Hepatocyte (in vitro differentiated cells): ENCODE results near the gene ASAP2. TPM values are rescaled to one million over a fixed set of nuclear protein-coding genes. Genes with fewer than 3 reads are reported as not detected.
A peak's percentile ranks its signal among the peaks of the same experiment; 100 is the strongest.

Experiments used
- DNase-seq: peaks from one replicate; pipeline ENCODE4 v3.0.0-alpha.2; 2016; ENCODE audit warnings: low spot score
- H2AFZ ChIP-seq: fragments of 200-600 bp; sonication (generic); 2 replicates; pipeline ENCODE4 v1.6.0; 2016; ENCODE audit warnings: antibody characterized with exemption, mild to moderate bottlenecking
- H3K27ac ChIP-seq: fragments of 200-600 bp; sonication (generic); 2 replicates; pipeline ENCODE4 v1.5.1; 2016; ENCODE audit warnings: mild to moderate bottlenecking
- H3K27me3 ChIP-seq: fragments of 200-600 bp; sonication (generic); 2 replicates; pipeline ENCODE4 v1.6.1; 2016
- H3K36me3 ChIP-seq: fragments of 200-600 bp; sonication (generic); replicated peaks from 2 replicates; pipeline ENCODE4 v1.5.1; 2016; ENCODE audit warnings: low read depth; ENCODE audit not compliant: insufficient read depth
- H3K4me1 ChIP-seq: fragments of 200-600 bp; sonication (generic); 2 replicates; pipeline ENCODE4 v1.5.1; 2016; ENCODE audit warnings: mild to moderate bottlenecking, moderate library complexity; ENCODE audit not compliant: insufficient read depth
- H3K4me2 ChIP-seq: fragments of 200-600 bp; sonication (generic); 2 replicates; pipeline ENCODE4 v1.6.0; 2016
- H3K4me3 ChIP-seq: fragments of 200-600 bp; sonication (generic); 2 replicates; pipeline ENCODE4 v1.5.1; 2016; ENCODE audit warnings: mild to moderate bottlenecking
- H3K79me2 ChIP-seq: fragments of 200-600 bp; sonication (generic); 2 replicates; pipeline ENCODE4 v1.6.0; 2017; ENCODE audit warnings: mild to moderate bottlenecking
- H3K9me2 ChIP-seq: fragments of 200-600 bp; sonication (generic); replicated peaks from 2 replicates; pipeline ENCODE4 v1.6.0; 2017; ENCODE audit warnings: mild to moderate bottlenecking; ENCODE audit not compliant: insufficient read depth
- H3K9me3 ChIP-seq: fragments of 200-600 bp; sonication (generic); 2 replicates; pipeline ENCODE4 v1.5.1; 2016; ENCODE audit warnings: low read depth, mild to moderate bottlenecking
- H4K20me1 ChIP-seq: fragments of 200-600 bp; sonication (generic); 2 replicates; pipeline ENCODE4 v1.6.0; 2016; ENCODE audit warnings: mild to moderate bottlenecking; ENCODE audit not compliant: insufficient read depth, poor library complexity, severe bottlenecking
- CTCF ChIP-seq: fragments of 200-600 bp; sonication (generic); IDR thresholded peaks from 2 replicates; pipeline ENCODE4 v1.5.1; 2016; ENCODE audit warnings: antibody characterized with exemption, mild to moderate bottlenecking; ENCODE audit not compliant: poor library complexity
- EZH2 ChIP-seq: fragments of 200-600 bp; sonication (generic); IDR thresholded peaks from 2 replicates; pipeline ENCODE4 v1.6.1; 2016; ENCODE audit warnings: antibody characterized with exemption, mild to moderate bottlenecking, borderline replicate concordance
- EZH2phosphoT487 ChIP-seq: fragments of 200-600 bp; sonication (generic); IDR thresholded peaks from one replicate; pipeline ENCODE4 v1.6.1; 2018; ENCODE audit warnings: antibody characterized with exemption, mild to moderate bottlenecking, low read depth, moderate library complexity; ENCODE audit not compliant: unreplicated experiment, severe bottlenecking
- WGBS: methylation state at CpG from one replicate; pipeline ENCODE4 v1.1.6; 2016; ENCODE audit warnings: low lambda C conversion rate; ENCODE audit errors: missing lambda C conversion rate; 5-methylcytosine and 5-hydroxymethylcytosine counted together
- polyA plus RNA-seq: library from polyadenylated mRNA; unstranded; fragments of >200 nt; fragmentation: Nextera tagmentation; extraction: Ambion mirVana; gene quantifications from 2 replicates; pipeline ENCODE4 v1.2.1, GENCODE V29; 2016
- total RNA-seq: library from RNA; depleted of rRNA; stranded (reverse); fragments of >200 nt; gene quantifications from 2 replicates; pipeline ENCODE4 v1.2.3, GENCODE V29; 2014

Gene ASAP2
- total and polyA plus RNA-seq, 2 experiments from 2014 or later = 13.7 to 21.3 TPM

GRCh38 chr2:9179572-9180201, 26.9 kb upstream of the ASAP2 start:
- WGBS = 72% methylated on average over 9 of the region's 9 CpGs
- no peaks in the 10 kb centered on the region for H3K36me3 ChIP-seq
- no peak overlapping the region for H3K4me3 ChIP-seq
- H3K4me1 ChIP-seq = peaks cover 20% of the 10 kb centered on the region
- no peaks in the 10 kb centered on the region for H4K20me1 ChIP-seq
- no peaks in the 10 kb centered on the region for H3K27me3 ChIP-seq
- H2AFZ ChIP-seq = peak overlapping the region; percentile 10
- peak; percentile 49 for DNase-seq
- peak overlapping the region; percentile 57 for H3K4me2 ChIP-seq
- no peaks in the 10 kb centered on the region for H3K9me3 ChIP-seq
- H3K9me2 ChIP-seq = no peaks in the 10 kb centered on the region
- no peaks in the 10 kb centered on the region for H3K79me2 ChIP-seq
- TF ChIP-seq CTCF (no peak), EZH2 (no peak), EZH2phosphoT487 (no peak)
- peak overlapping the region; percentile 92 for H3K27ac ChIP-seq

DNA sequence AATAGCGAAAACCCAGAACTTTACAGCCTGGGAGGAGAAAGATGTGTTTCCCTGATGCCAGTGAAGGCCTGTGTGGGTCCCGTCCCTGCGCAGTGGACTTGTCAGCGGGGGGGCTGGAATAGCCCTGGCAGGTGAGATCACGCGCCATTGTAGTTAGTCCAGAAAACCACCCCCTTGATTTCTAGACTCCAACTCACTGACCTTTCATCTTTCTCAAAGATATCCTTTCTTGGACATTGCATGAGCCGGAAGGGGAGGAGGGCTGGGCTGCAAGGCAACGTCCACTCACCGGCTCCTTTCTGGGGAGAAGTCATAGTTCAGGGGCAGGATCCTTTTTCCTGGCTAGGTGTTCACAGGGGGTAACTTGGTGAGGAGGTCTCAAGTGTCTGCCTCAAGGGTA, 22.3 kb upstream of the ASAP2 start:
- no peaks in the 10 kb centered on the region for H3K79me2 ChIP-seq
- H3K9me3 ChIP-seq = no peaks in the 10 kb centered on the region
- no peaks in the 10 kb centered on the region for H4K20me1 ChIP-seq
- no peaks in the 10 kb centered on the region for H3K9me2 ChIP-seq
- no peak overlapping the region for H2AFZ ChIP-seq
- H3K27ac ChIP-seq = no peak overlapping the region
- H3K27me3 ChIP-seq = no peaks in the 10 kb centered on the region
- H3K36me3 ChIP-seq = no peaks in the 10 kb centered on the region
- TF ChIP-seq EZH2 = no peak
- no peak for TF ChIP-seq CTCF
- no peak for TF ChIP-seq EZH2phosphoT487
- WGBS = 83% methylated on average over 9 of the region's 9 CpGs
- no peak for DNase-seq
- no peak overlapping the region for H3K4me3 ChIP-seq
- H3K4me1 ChIP-seq = peaks cover 11% of the 10 kb centered on the region
- H3K4me2 ChIP-seq = no peak overlapping the region

- Histone ChIP-seq H3K9me2 (no peaks in the 10 kb centered on the region), H2AFZ (no peak overlapping the region), H3K4me2 (no peak overlapping the region), H4K20me1 (no peaks in the 10 kb centered on the region), H3K4me3 (no peak overlapping the region), H3K27ac (no peak overlapping the region), H3K36me3 (no peaks in the 10 kb centered on the region), H3K4me1 (peaks cover 3% of the 10 kb centered on the region), H3K27me3 (no peaks in the 10 kb centered on the region), H3K9me3 (no peaks in the 10 kb centered on the region), H3K79me2 (no peaks in the 10 kb centered on the region)
- 69% methylated on average over 2 of the region's 2 CpGs for WGBS
- DNase-seq = no peak
- no peak for TF ChIP-seq EZH2
- TF ChIP-seq EZH2phosphoT487 = no peak
- no peak for TF ChIP-seq CTCF
These were observed 18.9 kb upstream of the ASAP2 start for GRCh38 chr2:9187620-9188214.
